Measurements from ENCODE around the gene MPO. TPM values are rescaled to one million over a fixed set of nuclear protein-coding genes. Genes with fewer than 3 reads are reported as not detected.

MPO gene
- total RNA-seq, 1 experiment from 2014 or later: not detected

DNA sequence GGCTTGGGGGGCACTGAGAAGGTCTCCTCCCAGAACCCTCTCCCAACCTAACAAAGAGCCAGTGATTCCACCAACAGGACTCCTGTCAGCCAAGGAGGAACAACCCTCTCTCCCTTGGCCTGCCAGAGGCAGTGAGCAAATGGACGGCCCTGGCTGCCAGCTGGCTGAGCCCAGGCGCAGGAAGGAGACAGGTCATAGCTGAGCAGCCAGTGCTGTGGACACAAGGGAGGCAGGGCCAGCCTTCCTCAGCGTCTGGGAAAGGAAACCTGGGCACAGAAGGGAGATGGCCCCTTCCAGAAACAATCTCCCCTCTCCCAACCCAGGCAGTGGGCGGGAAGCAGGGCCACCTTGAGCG lies 2.1 kb downstream of the MPO start:
- Histone ChIP-seq H3K4me2 (ENCODE audit: insufficient read depth, insufficient read length, low read length) (no peak overlapping the region), H2BK120ac (ENCODE audit: low read depth, low read length, poor library complexity, severe bottlenecking) (no peak overlapping the region), H3K27ac (ENCODE audit: insufficient read length, low read depth, low read length) (no peak overlapping the region), H3K4ac (ENCODE audit: low read depth, low read length) (no peak overlapping the region), H2BK12ac (ENCODE audit: insufficient read length, low read depth, low read length) (no peak overlapping the region), H3K9ac (ENCODE audit: extremely low read depth, insufficient read length, low read length) (no peak overlapping the region), H3K79me2 (ENCODE audit: insufficient read depth, low read length) (no peaks in the 10 kb centered on the region), H2BK15ac (ENCODE audit: low read depth, low read length) (no peak overlapping the region), H3K23me2 (ENCODE audit: insufficient read length, low read depth, low read length, poor library complexity, severe bottlenecking) (no peaks in the 10 kb centered on the region), H4K5ac (ENCODE audit: insufficient read length, low read depth, low read length) (no peak overlapping the region), H3K18ac (ENCODE audit: insufficient read length, low read depth, low read length) (no peak overlapping the region), H3K23ac (ENCODE audit: insufficient read length, low read depth, low read length) (no peak overlapping the region), H3K9me3 (ENCODE audit: control insufficient read depth, low read depth, low read length) (no peaks in the 10 kb centered on the region), H3T11ph (ENCODE audit: low read length) (no peak overlapping the region), H2AK5ac (ENCODE audit: insufficient read length, low read length) (no peak overlapping the region), H2BK5ac (ENCODE audit: insufficient read length, low read length) (no peak overlapping the region), H2BK20ac (ENCODE audit: low read depth, low read length, poor library complexity, severe bottlenecking) (no peak overlapping the region), H3K79me1 (ENCODE audit: insufficient read depth, low read depth, low read length, poor library complexity, severe bottlenecking) (no peaks in the 10 kb centered on the region), H3K56ac (ENCODE audit: insufficient read length, low read depth, low read length) (no peak overlapping the region), H3K27me3 (ENCODE audit: insufficient read depth, low read length) (no peaks in the 10 kb centered on the region), H4K8ac (replicated peaks; ENCODE audit: insufficient read length, low read depth, low read length) (no peak overlapping the region), H2AFZ (ENCODE audit: low read length) (no peak overlapping the region), H4K91ac (ENCODE audit: insufficient read length, low read depth, low read length) (no peak overlapping the region), H3K14ac (ENCODE audit: insufficient read depth, low read length) (no peak overlapping the region), H4K20me1 (ENCODE audit: control insufficient read depth, insufficient read depth, insufficient read length) (no peaks in the 10 kb centered on the region), H3K4me1 (ENCODE audit: insufficient read depth, low read length) (no peaks in the 10 kb centered on the region)
- H3K4me1 Mint-ChIP-seq: peaks cover 6 to 8% of the 10 kb centered on the region in 2 experiments
- no peaks in the 10 kb centered on the region for H3K9me3 Mint-ChIP-seq
- TF ChIP-seq, protein P1, sequence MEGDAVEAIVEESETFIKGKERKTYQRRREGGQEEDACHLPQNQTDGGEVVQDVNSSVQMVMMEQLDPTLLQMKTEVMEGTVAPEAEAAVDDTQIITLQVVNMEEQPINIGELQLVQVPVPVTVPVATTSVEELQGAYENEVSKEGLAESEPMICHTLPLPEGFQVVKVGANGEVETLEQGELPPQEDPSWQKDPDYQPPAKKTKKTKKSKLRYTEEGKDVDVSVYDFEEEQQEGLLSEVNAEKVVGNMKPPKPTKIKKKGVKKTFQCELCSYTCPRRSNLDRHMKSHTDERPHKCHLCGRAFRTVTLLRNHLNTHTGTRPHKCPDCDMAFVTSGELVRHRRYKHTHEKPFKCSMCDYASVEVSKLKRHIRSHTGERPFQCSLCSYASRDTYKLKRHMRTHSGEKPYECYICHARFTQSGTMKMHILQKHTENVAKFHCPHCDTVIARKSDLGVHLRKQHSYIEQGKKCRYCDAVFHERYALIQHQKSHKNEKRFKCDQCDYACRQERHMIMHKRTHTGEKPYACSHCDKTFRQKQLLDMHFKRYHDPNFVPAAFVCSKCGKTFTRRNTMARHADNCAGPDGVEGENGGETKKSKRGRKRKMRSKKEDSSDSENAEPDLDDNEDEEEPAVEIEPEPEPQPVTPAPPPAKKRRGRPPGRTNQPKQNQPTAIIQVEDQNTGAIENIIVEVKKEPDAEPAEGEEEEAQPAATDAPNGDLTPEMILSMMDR (conservative IDR thresholded peaks at IDR 0.05): no peak
- H3K27ac Mint-ChIP-seq: no peak overlapping the region
- no peak overlapping the region for H3K4me3 Mint-ChIP-seq
- DNase-seq: no peak
- WGBS (ENCODE audit: extremely low coverage, insufficient read length, low lambda C conversion rate): no CpG with 5 or more reads among the region's 5 CpGs
- no peaks in the 10 kb centered on the region; a peak in 1 of 7 replicates for H3K36me3 Mint-ChIP-seq (ENCODE audit: insufficient read depth in 1 of 3, low read depth in 3 of 3)
- H3K27me3 Mint-ChIP-seq (ENCODE audit: low read depth): peaks cover 15% of the 10 kb centered on the region
